ENCODE data around the gene SHISAL2A. TPM values are rescaled to one million over a fixed set of nuclear protein-coding genes. Genes with fewer than 3 reads are reported as not detected.

The SHISAL2A gene
- total RNA-seq, 2 donors from 2014 or later: 0.22 TPM; not detected in 1

DNA sequence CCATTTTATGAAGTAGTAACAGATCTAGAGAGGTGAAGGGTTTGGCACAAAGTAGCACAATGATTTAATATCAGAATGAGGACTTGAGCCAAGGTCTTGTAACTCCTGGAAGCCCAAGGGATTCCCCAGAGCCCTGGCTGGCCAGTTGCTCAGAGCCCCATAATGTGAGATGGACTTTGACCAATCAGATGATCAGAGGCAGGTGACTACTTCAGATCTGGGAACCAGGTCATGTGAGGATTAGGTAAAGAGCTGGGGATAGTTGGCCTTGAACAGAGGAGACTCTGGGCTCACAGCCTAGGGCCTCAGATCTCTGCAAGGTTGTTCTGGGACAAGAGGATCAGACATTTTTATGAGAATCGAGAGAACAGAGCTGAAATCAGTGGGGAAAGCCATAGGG is 18.9 kb downstream of the SHISAL2A start:
- Histone ChIP-seq H3K4me1 (no peaks in the 10 kb centered on the region), H3K27ac (no peak overlapping the region), H3K9ac (ENCODE audit: low read depth in 2 of 2, low read length in 2 of 2) (no peak overlapping the region), H3K4me3 (no peak overlapping the region), H3K9me3 (no peaks in the 10 kb centered on the region), H3K36me3 (no peaks in the 10 kb centered on the region), H3K27me3 (no peaks in the 10 kb centered on the region)
- TF ChIP-seq, protein P1, sequence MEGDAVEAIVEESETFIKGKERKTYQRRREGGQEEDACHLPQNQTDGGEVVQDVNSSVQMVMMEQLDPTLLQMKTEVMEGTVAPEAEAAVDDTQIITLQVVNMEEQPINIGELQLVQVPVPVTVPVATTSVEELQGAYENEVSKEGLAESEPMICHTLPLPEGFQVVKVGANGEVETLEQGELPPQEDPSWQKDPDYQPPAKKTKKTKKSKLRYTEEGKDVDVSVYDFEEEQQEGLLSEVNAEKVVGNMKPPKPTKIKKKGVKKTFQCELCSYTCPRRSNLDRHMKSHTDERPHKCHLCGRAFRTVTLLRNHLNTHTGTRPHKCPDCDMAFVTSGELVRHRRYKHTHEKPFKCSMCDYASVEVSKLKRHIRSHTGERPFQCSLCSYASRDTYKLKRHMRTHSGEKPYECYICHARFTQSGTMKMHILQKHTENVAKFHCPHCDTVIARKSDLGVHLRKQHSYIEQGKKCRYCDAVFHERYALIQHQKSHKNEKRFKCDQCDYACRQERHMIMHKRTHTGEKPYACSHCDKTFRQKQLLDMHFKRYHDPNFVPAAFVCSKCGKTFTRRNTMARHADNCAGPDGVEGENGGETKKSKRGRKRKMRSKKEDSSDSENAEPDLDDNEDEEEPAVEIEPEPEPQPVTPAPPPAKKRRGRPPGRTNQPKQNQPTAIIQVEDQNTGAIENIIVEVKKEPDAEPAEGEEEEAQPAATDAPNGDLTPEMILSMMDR (IDR thresholded peaks at IDR 0.05): no peak
- intact Hi-C loops (cut with DNase I): no loop called here
- no peak for DNase-seq

DNA sequence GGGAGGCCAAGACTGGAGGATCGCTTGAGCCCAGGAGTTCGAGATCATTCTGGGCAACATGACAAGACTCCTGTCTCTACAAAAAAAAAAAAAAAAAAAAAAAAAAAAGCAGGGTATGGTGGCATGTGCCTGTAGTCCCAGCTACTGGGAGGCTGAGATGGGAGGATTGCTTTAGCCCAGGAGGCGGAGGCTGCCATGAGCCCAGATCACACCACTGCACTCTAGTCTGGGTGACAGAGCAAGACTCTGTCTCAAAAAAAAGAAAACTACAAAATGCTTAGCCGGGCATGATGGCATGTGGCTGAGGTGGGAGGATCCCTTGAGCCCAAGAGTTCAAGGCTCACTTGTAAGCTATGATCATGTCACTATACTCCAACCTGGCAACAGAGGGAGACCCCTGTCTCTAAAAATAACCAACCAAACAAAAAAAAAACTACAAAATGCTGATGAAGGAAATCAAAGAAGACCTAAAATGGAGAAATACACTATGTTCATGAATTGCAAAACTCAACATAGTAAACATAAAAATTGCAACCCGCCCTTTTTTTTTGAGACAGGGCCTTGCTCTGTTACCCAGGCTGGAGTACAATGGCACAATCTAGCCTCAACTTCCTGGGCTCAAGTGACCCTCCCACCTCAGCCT is 20.4 kb downstream of the SHISAL2A start:
- Histone ChIP-seq H3K4me3 (no peak overlapping the region), H3K9me3 (no peaks in the 10 kb centered on the region), H3K27ac (no peak overlapping the region), H3K36me3 (no peaks in the 10 kb centered on the region), H3K9ac (ENCODE audit: low read depth in 2 of 2, low read length in 2 of 2) (no peak overlapping the region), H3K4me1 (no peaks in the 10 kb centered on the region), H3K27me3 (no peaks in the 10 kb centered on the region)
- no peak for DNase-seq
- TF ChIP-seq, protein P1 (IDR thresholded peaks at IDR 0.05): no peak
- intact Hi-C loops (cut with DNase I): no loop called here

DNA sequence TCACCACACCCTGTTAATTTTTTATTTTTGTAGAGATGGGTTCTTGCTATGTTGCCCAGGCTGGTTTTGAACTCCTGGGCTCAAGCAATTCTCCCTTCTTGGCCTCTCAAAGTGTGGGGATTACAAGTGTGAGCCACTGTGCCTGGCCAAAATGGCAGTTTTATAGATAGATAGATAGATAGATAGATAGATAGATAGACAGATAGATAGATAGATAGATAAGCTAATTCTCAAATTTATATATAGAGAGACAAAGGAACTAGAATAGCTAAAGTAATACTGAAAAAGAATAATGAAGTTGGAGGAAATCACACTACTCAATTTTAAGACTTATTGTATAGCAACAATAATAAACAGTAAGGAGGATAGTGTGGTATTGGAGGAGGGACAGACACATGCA is 21.1 kb downstream of the SHISAL2A start:
- Histone ChIP-seq H3K4me1 (no peaks in the 10 kb centered on the region), H3K36me3 (no peaks in the 10 kb centered on the region), H3K27me3 (no peaks in the 10 kb centered on the region), H3K9me3 (no peaks in the 10 kb centered on the region), H3K9ac (ENCODE audit: low read depth in 2 of 2, low read length in 2 of 2) (no peak overlapping the region), H3K4me3 (no peak overlapping the region), H3K27ac (no peak overlapping the region)
- TF ChIP-seq, protein P1 (IDR thresholded peaks at IDR 0.05): no peak
- intact Hi-C loops (cut with DNase I): no loop called here
- DNase-seq: no peak

DNA sequence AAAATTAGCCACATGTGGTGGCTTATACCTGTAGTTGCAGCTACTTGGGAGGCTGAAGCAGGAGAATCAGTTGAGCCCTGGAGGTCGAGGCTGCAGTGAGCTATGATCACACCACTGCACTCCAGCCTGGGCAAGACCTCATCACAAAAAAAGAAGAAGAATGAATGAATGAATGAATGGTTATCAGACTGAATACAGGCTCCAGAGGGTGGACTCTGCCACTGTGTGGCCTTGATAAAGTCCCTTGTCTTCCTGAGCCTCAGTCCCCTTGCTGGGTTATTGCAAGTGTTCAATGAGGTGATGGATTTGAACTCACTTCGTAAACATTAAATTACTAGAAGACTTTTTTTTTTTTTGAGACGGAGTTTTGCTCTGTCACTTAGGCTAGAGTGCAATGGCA is 24.7 kb downstream of the SHISAL2A start:
- intact Hi-C loops (cut with DNase I): no loop called here
- H3K4me1 ChIP-seq: no peaks in the 10 kb centered on the region
- H3K27ac ChIP-seq: no peak overlapping the region
- no peaks in the 10 kb centered on the region for H3K27me3 ChIP-seq
- TF ChIP-seq, protein P1 (IDR thresholded peaks at IDR 0.05): no peak
- DNase-seq: no peak
- H3K9me3 ChIP-seq: no peaks in the 10 kb centered on the region
- H3K36me3 ChIP-seq: no peaks in the 10 kb centered on the region
- H3K4me3 ChIP-seq: no peak overlapping the region
- no peak overlapping the region for H3K9ac ChIP-seq (ENCODE audit: low read depth in 2 of 2, low read length in 2 of 2)

DNA sequence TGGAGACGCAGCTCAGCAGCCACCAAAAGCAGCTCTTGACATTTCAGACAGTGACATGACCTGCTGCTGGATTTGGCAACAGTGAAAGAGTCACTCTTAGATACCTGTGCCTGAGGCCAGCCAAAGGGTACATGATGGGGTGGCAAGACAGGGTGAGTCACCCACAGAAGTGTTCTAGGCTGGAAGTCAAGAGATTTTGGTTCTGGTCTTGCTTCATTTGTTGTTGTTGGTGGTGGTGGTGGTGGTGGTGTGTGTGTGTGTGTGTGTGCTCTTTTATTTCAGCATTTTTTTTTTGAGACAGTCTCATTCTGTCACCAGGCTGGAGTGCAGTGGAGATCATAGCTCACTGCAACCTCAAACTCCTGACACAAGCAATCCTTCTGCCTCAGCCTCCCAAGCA is 25.8 kb downstream of the SHISAL2A start:
- TF ChIP-seq, protein P1 (IDR thresholded peaks at IDR 0.05): no peak
- Histone ChIP-seq H3K4me1 (no peaks in the 10 kb centered on the region), H3K27me3 (no peaks in the 10 kb centered on the region), H3K27ac (no peak overlapping the region), H3K36me3 (no peaks in the 10 kb centered on the region), H3K9ac (ENCODE audit: low read depth in 2 of 2, low read length in 2 of 2) (no peak overlapping the region), H3K9me3 (no peaks in the 10 kb centered on the region), H3K4me3 (no peak overlapping the region)
- intact Hi-C loops (cut with DNase I): no loop called here
- DNase-seq: no peak

Data from colonic mucosa (tissue), 4 donors.